NCI-H2029 treated with DMSO at 0.1 percent for 48 hours (cell line): ENCODE results near the gene C2orf76.
A peak's percentile ranks its signal among the peaks of the same experiment; 100 is the strongest.
"Not testable (repeated sequence)": the region's sequence is repeated elsewhere in the genome, so short reads cannot be mapped to it uniquely, and the experiment has no call there.

ENCODE experiments used
- DNase-seq: peaks from one replicate; lab custom pipeline; 2025; lab: John Stamatoyannopoulos, UW

The C2orf76 gene

DNA sequence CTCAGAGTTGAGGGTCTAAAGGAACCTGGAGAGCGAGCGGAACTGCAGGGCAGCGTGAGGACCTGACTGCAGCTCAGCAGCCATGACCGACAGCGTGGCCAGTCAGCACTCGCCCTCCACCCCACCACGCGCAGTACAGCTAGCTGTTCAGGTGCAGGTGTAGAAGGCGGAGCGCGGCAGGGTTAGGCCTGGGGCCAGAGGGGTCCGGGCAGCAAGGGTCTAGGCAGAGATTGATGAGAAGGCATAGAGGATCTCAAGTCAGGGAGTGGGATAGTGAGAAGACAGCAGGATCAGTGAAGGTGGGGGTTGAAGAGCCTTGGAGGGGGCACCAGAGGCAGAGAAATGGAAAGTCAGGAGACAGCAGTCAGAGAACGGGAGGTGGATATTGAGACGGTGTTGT lies 72.0 kb downstream of the C2orf76 start:
- no peak for DNase-seq

DNA sequence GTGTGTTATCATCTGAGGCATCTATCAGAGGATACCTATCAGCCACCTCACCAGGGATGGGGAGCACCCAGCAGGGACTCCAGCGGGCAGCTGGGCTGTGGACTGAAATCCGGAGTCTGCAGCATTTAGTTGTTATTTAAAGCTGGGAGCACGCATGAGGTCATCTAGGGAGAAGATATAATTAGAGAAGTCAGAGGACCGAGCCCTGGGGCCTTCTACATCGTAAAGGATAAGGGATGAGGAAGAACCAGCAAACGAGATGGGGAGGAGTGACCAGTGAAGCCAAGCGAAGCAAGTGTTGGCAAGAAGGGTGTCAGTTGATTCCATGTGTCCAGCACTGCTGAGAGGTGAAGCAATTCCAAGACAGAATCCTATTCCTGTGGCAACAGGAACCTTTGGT lies 72.7 kb downstream of the C2orf76 start:
- DNase-seq: no peak

DNA sequence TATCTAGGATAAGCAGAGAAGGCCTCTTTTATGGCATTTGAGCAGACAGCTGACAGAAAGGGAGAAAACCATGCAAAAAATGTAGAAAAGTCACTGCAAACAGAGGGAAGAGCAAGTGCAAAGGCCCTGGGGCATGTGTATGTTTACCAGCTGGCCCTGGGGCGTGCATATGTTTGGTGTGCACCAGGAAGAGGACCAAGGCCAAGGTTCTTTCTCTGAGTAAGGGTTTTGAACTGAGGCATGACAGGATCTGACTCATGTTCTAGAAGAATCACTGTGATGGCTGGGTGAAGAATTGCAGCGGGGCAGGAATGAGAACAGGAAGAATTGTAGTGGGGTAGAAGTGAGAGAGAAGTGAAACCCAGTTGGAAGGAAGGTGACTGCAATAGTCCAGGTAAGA lies 73.4 kb downstream of the C2orf76 start:
- DNase-seq: no peak

DNA sequence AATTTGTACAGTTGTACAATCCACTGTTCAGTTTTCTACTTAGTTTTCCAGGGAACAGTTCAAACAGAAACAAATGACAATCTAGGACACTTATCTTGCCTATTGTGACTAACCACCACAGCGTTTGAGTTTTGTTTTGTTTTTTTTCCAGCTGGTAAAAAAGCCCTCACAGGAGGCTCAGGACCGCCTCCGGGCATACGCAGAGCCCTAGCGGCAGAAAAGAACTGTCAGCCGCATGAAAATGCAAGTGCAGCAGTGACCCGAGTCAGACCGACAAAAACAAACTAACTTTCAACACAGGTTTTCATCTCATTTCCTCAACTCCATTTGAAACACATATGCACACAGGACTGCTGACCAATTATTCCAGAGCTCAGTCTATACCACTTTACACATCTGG lies 74.4 kb downstream of the C2orf76 start:
- DNase-seq: peak; percentile 9

DNA sequence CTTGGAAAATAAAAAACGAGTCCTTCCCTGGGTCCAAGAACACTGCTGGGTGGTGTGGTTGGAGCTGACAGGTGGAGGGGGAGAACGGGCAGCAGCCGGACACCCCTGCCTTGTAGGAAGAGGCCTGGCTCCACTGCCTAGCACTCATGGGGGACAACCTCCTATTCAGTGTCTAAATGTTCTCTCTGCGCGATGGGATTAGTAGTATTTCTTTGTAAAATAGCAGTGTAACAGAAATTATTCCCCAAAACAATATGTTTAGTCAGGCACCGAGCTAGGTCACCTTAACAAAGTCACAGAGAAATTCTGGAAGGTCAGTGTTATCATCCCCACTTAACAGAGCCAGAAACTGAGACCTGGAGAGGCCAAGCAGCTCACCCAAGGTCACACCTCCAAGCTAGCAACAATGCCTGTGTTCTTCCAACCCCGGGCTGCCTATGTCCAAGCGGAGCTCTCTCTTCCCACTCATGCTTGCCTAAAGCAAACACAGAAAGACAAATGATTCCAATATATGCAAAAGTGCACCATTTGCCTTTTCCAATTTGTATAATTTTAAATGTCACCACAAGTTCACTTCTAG lies 75.0 kb downstream of the C2orf76 start:
- DNase-seq: no peak

DNA sequence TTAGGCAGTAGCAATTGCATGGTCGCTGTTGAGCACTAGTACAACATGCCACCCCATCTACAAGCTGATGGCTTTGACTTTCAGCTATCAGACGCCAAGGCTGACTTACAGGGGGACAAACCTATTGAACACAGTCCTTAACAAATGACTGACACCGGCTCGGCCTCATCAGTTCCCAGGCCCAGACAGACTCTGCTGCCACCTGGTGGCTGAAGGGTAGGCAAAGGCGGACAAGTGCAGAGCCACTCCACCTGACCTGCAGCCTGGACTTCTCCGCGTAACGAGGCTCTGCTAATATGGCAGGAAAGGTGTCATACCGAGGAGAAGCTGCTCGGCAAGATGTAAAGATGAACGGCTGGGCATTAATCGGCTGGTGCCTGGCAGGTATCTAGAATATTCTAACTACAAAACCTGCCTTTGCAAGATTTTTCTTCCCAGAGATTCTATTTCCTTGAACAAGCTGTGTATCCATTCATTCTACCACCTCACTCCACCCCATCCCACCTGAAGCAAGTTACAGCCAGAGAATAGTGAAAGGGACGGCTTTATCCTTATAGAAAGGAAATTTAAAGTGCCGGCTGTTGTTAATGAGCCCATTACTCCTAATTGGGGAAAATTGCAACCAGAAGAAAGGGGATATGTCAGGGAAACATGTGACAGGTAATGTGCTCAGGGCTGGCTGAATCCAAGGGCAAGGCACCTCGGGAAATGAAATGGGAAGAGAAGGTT lies 75.6 kb downstream of the C2orf76 start:
- DNase-seq: peak; percentile 49

DNA sequence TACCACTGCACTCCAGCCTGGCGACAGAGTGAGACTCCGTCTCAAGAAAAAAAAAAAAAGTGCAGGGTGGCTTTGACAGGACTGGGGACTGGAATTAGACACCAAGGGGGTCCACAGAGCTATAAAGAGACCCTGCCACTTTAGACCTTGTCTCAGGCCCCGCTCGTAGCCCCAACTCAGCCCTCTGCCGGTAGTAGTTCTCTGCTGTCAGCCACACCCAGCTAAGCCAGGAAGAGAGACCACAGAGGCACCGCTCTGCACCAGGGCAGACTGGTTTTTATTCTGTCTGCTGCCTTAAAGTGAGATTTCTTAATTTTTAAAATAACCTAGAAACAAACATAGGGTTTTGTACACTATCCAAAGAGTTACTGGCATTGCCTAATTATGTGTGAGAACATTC lies 77.0 kb downstream of the C2orf76 start:
- DNase-seq: no peak

DNA sequence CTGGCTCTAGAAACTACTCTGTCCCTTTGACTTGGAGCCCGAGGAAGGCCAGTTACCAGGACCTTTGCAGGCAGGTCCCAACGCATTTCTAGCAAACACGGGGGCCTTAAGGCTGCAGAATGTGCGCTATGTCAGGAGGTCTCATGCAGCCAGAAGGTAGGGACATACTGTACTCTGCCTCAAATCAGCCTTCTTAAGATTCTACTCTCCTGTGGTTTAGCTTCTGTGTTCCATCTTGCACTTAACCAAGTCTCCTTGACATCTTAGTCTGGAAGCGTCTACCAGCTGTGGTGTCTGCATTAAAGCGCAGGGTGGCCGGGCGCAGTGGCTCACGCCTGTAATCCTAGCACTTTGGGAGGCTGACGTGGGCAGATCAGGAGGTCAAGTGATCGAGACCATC lies 77.5 kb downstream of the C2orf76 start:
- DNase-seq: no peak

DNA sequence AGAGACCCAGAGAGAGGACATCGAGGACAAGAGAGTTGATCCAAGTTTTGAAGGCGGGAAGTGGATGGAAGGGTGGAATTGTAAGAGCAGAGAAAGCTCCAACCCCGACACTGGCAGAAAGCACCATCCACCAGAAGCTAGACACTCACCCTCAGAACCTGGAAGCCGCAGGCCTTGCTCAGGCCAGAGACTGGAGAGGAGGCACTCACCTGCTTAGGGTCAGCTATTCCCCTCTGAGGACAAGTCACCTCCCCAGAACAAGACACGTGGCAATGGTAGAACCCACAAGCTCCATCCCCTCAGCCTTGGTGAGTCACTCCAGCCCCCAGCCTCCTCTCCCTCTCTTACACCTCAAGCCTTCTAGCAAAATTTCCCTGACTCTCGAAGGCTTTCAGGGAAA lies 78.1 kb downstream of the C2orf76 start:
- no peak for DNase-seq

DNA sequence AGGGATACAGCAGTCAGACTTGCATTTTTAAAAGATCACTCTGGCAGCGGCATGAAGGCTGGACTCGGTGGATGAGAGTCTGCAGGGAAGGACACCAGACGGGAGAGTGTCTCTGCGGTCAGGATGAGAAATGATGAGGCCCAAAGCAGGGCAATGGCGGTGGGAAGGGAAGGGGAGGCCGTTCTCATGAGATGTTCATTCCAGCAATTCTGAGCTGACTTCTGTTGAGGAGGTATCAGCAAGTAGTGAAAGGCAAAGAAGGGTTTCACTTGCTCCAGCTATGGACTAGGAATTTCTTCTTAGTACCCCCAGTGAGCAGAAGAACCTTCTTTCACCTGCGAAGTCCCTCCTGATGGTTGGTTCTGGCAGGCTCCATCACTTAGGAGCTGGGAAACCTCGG lies 80.0 kb downstream of the C2orf76 start:
- DNase-seq: no peak

DNA sequence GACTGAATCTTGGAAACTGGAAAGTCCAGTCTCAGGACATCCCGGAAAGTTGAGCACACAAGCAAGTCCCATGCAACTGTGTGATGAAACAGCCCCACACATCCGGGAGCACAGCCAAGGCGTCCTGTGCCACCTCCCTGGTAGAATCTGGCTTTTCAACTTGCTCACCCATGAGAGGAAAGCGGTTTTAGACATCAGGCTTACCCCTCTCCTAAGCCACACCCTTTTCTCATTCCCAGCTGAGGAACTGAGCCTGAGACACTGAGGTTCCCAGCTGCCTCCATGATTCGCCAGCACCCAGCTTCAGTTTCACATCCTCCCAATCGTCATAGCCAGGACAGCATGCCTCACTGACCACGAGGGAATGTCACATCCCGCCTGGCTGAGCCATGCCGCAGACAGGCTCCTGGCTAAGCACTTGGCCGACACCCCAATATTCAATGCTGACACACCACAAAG lies 82.7 kb downstream of the C2orf76 start:
- DNase-seq: peak; percentile 31

DNA sequence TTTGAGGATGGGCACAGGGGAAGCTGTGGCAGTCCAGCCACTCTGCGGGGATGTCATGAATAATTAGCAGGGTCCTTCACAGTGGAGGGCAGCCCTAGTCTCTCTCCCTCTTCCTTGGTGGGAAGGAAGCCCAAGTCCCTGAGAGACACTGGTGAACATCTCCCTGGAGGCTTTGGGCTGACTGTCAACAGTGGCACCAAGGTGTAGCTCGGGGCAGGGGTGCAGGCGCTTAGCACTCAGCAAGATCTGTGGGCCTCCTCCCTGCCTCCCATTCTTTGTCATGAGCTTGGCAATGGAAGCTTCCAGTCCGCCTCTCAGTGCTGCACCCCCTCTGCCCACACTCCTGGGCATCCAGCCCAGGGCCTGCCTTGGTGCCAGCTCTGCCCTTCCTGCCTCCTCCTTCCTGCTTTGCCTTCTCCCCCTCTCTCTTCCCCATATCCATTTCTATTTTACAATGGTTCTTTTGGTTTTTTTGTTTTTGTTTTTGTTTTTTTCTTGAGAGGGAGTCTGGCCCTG lies 83.6 kb downstream of the C2orf76 start:
- peak; percentile 30 for DNase-seq

DNA sequence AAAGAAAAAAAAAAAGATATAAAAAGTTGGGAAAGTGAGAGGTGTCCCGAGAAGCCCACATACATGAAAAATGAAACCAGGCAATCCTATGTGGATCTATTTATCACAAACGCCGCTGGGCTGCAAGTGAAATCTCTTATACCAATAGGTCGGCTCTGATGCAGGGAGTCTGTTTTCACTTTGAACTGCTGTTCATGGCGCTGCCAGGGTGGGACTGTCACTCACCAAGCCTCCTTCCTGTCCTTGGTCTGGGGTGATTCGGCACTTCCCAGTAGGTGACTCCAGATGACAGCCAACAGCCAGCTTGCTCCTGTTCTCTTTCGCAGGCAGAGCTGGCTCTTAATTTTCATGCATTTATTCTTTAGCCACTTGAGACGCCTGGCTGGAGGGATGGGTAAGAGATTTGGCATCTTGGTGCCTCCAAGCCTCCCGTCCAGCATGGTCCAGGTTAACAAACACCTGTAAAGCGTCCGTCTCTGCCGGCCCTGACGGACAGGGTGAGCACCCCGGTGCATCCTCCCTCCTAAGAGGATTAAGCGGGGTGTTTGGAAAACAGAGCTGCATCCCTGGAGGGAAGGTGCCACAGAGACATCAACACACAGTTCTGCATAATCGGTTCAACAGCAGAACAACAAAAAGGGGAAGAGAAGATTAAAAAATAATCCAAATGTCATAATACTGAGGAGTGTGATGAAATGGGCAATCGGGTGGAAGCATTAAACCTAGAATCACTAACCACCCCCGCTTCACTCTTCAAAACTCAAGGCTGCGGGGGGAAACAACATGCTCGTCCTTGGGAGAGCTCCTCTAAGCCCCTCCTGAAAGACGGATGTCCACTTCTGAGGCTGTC lies 84.3 kb downstream of the C2orf76 start:
- DNase-seq: no peak

DNA sequence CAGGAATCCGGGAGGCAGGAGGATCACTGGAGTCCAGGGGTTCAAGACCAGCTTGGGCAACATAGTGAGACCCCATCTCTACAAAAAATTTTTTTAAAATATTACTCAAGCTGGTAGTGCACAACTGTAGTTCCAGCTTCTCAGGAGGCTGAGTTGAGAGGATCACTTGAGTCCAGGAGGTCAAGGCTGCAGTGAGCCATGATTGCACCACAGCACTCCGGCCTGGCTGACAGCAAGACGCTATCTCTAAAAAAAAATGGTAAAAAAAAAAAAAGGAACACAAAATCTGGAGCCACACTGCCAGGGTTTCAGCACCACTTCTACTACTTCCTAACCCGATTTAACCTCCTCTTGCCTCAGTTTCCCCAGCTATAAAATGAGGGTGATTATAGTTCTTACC lies 86.0 kb downstream of the C2orf76 start:
- DNase-seq: no peak

DNA sequence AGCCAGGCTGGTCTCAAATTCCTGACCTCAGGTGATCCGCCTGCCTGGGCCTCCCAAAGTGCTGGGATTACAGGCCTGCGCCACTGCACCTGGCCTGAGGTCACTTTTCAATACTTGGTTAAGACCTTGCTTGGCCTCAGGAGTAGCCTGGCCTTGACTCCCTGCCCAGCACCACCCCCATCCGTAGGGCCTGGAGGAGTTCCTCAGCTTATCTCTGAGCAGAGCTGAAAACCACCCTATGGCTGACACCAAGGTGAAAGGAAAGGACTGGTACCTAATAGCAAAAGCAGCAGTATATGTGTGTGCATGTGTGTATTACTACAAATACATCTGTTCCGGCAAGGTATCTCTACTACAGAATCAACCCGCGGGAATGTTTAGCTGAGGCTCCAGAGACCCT lies 87.0 kb downstream of the C2orf76 start:
- no peak for DNase-seq

DNA sequence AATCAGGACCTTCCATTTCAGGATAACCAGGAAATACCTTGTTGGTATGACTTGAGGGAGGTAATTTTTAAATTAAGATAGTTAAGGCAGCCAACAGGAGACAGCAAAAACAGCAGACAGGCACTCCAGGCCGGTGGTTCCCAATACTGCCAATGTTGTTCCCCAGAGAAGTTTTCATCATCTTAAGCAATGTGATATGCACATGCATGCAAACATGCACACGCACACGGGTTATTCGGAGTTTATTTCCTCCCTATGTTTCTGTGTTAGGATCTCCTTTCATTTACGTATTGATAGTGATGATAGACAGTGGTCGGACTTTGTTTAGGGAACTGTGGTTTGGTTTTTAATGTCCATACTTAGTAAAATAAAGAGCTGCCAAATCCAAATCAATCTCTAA lies 87.7 kb downstream of the C2orf76 start:
- DNase-seq: no peak

DNA sequence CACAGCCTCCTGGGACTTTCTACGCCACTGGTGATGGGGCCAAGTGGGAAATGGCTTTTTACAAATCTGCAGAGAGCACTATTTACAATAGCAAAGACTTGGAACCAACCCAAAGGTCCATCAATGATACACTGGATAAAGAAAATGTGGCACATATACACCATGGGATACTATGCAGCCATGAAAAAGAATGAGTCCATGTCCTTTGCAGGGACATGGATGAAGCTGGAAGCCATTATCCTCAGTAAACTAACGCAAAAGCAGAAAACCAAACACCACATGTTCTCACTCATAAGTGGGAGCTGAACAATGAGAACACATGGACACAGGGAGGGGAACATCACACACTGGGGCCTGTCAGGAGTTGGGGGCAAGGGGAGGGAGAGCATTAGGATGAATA lies 88.2 kb downstream of the C2orf76 start:
- DNase-seq: not testable (repeated sequence)

DNA sequence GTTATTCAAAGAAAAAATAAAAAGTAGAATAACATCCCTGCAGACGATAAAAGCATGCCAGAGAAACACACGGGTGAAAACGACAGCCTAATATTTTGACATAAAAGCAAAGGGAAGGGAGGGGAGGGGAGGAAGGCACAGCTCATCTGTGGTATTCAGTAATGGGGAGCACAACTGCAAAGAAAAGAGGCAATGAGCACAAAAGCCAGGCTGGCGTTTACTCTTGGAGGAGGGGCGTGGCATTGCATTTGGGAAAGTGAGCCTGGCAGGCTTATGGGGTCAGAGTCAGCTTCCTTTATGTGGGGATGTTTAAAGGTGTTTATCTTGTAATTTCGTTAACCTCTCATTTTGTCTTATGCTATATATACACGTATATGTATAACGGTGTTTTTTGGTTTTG lies 89.8 kb downstream of the C2orf76 start:
- DNase-seq: no peak

DNA sequence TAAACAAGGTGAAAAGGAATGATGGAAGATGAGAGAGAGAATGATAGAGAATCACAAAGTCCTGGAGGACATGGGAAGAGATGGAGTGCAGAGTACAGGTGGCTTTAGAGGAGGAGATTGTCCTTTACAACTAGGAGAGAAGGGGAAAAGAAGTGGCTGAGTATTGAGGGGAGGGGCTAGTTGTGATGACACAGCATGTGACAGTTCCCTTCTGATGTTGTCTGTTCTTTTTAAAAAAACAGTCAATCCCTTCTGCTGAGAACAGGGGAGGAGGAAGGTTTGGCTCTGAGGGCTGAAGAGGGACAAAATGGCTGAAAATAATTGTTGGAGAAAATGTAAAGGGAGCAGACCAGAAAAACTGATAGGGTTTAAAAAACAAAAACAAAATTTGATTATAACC lies 99.0 kb downstream of the C2orf76 start:
- no peak for DNase-seq

DNA sequence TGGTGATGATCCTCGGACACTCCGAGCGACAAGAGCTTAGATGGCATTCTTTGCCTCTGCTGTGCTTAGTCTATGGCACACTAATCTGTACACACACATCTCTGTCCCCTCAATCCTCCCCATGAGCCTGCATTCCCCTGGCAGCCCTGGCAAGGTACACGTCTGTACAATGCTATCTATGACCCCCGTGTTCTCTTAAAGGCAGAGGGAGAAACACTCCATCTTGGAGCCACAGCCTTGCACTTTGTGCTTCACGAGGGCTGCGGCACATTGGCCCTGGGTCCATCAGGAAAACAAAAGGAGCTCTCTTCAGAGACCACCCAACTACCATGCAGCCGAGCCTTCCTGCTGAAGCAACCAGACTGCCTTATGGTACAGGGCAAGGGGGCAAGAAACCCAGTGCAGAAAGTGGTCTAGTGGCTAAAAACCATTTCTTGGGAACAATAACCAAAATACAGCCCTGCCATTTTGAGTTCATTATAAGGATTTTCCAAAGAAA lies 100.5 kb downstream of the C2orf76 start:
- DNase-seq: no peak

DNA sequence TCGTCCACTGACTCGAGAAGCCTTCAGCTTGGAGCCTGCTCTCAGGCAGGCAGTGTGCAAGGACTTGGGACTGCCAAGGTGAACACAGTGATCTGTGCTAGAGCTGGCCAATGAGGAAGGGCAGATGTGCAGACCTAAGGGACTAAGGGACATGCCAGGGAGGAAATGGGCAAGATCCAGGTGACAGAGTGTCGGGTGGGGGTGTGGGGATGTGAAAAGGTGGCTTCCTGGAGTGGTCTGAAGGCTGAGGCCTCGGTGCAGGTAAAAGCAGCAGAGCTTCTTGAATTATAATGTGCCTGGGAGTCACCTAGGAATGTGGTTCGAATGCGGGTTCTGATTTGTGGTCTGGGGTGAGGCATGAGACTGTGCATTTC lies 101.0 kb downstream of the C2orf76 start:
- DNase-seq: no peak

DNA sequence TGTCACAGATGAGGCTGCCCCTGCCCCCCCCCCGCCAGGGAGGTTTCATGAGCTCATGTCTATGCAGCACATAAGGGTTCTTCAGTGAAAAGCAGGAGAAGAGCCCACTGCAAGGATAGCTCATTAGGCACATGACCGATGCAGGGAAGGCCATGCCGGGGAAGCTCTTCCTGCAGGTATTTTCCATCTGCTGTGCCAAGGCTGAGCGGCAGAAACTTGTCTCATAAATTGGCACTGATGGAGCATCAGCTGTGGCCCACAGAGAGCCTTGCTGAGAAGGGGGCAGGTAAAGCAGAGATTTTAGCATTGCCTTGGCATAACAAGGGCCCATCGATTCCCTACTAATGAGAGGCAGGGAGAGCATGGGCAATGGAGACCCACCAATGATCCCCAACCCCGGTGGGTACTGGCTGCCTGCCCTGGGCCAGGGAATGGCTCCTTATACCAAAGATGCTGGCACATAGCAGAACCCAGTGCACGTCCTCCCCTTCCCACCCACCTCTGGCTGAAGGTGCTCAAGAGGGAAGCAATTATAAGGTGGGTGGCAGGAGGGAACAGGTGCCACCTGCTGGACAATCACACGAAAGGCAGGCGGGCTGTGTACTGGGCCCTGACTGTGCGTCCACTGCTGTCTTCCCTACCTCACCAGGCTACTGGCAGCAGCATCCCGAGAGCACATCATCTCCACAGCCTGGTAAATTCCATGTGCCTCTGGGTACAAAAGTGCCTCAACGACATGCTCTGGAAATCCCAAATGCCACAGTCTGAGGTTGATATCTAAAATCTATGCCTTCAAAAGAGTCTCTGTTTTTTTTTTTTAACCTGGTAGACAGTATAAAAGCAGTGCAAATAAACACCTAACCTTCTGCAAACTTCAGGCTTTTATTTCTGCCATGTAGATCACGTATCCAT lies 101.6 kb downstream of the C2orf76 start:
- peak; percentile 72 for DNase-seq
